GM21381 (cell line): Measurements from ENCODE around the gene RGS16.
A peak's percentile ranks its signal among the peaks of the same experiment; 100 is the strongest.
"Not testable (repeated sequence)": the region's sequence is repeated elsewhere in the genome, so short reads cannot be mapped to it uniquely, and the experiment has no call there.

Experiments used
- ATAC-seq: cut with Tn5 transposase; IDR thresholded peaks from one replicate; pipeline ENCODE4 v1.9.1; 2021; ENCODE audit warnings: mild to moderate bottlenecking, moderate library complexity; ENCODE audit not compliant: unreplicated experiment

The RGS16 gene, protein sequence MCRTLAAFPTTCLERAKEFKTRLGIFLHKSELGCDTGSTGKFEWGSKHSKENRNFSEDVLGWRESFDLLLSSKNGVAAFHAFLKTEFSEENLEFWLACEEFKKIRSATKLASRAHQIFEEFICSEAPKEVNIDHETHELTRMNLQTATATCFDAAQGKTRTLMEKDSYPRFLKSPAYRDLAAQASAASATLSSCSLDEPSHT

GRCh38 chr1:182604175-182605164, at the start of gene RGS16:
RGS16 (minus strand) TSS chr1:182604389; CDS start chr1:182604259, 130 bp downstream.
- ATAC-seq, result peak; percentile 89

GRCh38 chr1:182653986-182654385, 49.8 kb upstream of the RGS16 start:
- ATAC-seq, result no peak

DNA sequence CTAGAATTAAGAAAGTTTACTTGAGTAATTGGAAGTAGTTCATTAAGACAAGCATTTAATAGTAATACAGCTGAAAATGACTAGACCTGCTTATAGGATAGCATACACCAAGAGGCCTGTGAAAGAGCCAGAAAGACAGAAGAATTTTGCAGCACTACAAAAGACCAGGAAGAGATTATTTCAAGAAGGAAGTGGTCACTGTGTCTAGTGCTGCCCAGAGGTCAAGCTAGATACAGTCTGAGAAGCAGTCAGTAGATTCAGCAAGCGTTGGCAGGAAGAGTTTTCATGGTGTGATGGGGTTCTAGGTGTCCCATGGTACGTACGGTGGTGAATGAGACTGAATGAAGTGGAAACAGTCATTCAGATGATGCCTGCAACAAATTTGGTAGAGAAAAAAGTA, 48.7 kb upstream of the RGS16 start:
- no peak for ATAC-seq

DNA sequence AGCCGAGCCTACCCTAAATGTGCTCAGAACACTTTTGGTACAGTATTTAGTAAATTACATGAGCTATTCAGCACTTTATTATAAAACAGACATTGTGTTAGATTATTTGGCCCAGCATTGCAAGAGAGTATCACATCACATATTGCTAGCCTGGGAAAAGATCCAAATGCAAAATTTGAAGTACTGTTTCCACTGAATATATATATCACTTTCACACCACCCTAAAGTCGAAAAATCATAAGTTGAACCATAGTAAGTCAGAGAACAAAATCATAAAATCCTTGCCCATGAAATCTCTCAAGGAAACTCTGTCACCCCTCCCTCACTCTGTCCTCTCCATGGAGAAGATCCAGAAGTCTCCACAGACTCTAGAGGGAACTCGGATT, 47.1 kb upstream of the RGS16 start:
- ATAC-seq, result no peak

GRCh38 chr1:182650678-182651338, 46.6 kb upstream of the RGS16 start:
- no peak for ATAC-seq

DNA sequence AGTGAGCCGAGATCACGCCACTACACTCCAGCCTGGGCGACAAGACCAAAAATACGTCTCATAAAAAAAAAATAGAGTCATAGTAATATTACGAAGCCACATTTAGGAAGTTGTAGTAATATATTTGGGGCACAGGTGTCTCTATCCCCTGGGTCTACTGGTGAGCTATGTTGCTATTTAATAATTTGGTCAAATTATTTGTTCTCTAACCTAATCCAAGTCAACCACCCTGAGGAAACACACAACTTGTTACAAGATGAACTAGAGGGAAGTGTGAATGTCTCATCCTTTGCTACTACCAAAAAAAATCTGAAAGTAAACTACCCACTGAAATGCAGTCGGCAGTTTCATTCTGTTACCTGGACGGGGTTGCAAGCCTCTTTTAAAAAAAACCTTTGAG, 44.9 kb upstream of the RGS16 start:
- no peak for ATAC-seq

GRCh38 chr1:182646739-182647138, 42.5 kb upstream of the RGS16 start:
- ATAC-seq, result no peak

DNA sequence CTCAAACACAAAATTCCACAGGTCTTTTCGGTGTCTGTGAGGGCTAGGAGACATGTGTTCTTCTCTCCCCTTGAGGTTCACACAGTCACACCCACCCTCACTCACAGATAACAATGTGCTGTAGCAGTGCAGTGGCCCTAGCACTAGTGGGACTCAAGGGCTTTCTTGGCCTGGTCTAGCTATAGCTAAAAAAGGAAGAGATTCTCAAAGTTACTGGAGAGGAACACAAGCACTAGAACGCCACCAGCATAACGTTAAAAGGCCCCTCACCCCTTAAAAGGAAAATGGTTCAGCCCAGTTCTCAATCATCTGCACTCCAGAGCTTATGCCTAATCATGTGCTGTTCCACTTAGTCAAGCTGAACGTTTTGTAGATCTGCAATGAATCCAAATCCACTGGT, 40.7 kb upstream of the RGS16 start:
- ATAC-seq, result no peak

DNA sequence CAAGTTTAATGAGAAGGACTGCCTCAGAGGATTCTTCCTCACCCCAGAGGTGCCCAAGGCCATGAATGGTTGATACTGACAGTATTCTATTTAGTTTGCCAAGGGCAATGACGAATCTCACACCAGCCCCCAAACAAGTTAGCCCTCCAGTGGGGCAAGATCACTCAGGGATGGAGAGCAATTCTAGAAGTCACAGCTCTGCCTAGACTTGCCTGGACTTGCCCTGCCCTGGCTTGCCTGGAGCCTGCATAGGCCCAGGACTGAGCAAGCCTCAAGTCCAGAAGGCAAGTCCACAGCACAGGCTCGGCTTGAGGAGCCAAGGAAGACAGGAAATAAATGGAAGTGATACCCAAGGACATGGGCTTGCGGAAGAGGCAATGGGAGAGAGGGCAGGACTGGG, 39.5 kb upstream of the RGS16 start:
- no peak for ATAC-seq

- no peak for ATAC-seq
These were observed 38.3 kb upstream of the RGS16 start for GRCh38 chr1:182642461-182642860.

- no peak for ATAC-seq
These were observed 37.4 kb upstream of the RGS16 start for GRCh38 chr1:182641561-182641960.

DNA sequence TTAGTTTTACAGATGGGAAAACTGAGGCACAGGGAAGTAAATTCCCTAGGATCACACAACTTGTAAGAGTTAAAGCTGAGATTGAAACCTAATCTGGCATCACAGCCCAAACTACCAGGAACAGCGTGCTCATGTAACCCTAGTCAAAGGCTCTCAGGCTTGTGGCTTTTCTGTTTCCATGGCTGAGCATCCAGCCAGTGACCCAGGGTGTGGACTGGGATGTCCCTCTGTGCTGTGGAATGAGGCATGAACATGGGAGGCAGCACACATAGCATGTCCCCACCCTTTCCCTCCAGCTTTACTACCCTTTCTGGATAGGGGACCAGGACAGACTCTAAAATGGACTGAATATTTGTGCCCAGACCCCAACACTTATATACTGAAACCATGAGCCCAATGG, 35.1 kb upstream of the RGS16 start:
- no peak for ATAC-seq

- no peak for ATAC-seq
These were observed 33.6 kb upstream of the RGS16 start for GRCh38 chr1:182637769-182638168.

- ATAC-seq, result no peak
These were observed 31.7 kb upstream of the RGS16 start for GRCh38 chr1:182635871-182636270.

DNA sequence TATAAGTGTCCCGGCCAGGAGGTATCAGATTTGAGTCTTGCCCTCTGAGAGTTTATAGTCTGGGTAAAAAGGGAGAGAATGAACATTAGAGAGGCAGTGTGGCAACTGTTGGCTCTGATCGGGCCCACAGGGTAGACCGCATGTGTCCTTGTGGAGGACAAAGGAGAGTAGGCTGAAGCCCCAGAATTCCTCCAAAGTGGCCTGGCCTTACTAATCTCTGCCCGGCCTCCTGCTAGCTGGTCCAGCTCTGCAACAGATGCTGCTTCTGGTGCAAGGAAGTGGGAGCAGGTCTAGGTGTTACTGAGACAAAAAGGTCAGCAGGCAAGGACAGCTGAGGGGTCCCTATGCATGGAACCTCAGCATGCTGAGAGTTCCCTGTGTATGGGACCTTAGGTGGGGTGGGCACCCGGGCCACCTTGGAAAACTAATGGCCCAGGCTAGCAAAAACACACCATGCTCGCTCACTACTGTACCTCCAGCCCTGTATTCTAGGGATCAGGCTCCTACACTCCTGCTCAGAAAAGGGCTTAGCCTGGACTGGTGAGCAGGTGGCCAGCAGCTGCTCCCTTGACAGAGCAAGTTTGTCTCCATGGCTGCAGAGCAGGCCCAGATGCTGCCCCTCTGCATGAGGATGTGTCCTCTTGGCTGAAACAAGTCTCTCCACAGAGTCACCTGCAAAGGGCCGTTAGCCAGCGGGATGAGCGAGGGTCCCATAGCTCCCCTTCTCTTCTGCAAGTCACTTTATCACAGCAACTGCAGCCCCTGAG, 30.3 kb upstream of the RGS16 start:
- ATAC-seq, result no peak

- ATAC-seq, result no peak
These were observed 29.6 kb upstream of the RGS16 start for GRCh38 chr1:182633657-182634281.

DNA sequence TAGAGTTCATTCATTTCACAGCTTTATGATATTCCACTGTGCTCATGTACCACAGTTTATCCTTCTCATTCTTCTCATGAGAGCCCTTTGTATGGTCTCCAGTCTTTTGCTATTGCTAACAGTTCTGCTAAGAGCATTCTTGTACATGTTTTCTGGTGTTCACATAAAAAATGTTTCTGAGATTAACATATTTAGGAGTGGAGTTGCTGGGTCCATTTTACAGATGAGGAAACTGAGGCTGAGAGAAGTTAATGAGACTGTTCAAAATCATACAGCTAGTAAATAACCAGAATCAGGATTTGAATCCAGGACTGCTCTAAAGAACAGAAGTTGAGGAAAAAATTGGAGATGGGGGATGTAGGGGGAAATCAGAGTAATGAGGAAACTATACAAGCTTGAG, 28.8 kb upstream of the RGS16 start:
- ATAC-seq, result no peak

GRCh38 chr1:182632441-182632857, 28.3 kb upstream of the RGS16 start:
- ATAC-seq, result not testable (repeated sequence)

GRCh38 chr1:182631954-182632353, 27.8 kb upstream of the RGS16 start:
- ATAC-seq, result no peak

- ATAC-seq, result no peak
These were observed 27.0 kb upstream of the RGS16 start for GRCh38 chr1:182631053-182631677.
